ENCODE measurements around the gene PTPRJ.
A peak's percentile ranks its signal among the peaks of the same experiment; 100 is the strongest.

The PTPRJ gene

GRCh38 chr11:48094643-48095339, 114.4 kb downstream of the PTPRJ start:
- no peak for DNase-seq (ENCODE audit: low spot score)

- no peak for DNase-seq (ENCODE audit: low spot score)
These were observed 115.6 kb downstream of the PTPRJ start for GRCh38 chr11:48095779-48096470.

DNA sequence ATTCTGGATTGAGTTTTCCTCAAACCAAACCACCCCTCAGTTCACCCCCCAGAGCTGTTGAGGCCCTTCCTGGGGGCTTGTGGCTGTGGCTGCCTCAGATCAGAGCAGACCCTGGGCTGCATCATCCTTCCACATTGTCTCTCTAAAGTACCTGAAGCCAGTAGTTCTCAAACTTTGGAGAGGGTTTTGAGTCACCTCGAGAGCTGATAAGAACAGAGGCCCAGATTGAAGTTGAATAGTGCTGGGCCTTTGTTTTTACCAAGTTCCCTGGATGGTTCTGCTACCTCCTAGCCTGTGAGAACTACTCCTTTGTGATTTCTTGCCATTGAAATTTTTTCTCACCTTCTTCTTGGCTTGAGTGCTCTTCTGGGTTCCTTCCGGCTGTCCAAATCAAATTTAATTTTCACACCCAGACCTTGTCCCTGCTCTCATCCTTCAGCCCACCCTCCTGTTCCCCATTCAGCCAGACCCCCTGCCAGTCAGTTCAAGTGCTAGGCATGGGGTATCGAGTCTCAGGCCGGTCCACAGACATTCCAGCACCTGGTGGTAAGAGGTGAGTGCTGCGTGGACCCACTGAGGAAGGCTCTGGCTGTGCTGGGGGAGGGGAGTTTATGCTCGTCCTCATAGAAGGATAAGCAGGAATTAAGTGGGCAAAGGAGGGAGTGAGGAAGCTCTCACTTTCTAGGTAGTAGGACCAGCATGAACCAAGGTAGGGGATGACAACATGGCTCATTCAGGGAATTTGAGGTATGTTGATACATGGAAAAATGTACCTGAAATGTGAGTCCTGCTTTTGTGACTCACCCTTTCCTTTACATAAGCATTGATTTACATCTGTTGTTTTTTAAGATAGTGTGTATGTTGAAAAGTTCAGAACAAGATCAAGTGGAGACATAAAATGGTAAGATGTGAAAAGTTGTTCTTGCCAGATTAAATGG, 116.5 kb downstream of the PTPRJ start:
- no peak for DNase-seq (ENCODE audit: low spot score)

- no peak for DNase-seq (ENCODE audit: low spot score)
These were observed 117.7 kb downstream of the PTPRJ start for GRCh38 chr11:48098024-48098423.

DNA sequence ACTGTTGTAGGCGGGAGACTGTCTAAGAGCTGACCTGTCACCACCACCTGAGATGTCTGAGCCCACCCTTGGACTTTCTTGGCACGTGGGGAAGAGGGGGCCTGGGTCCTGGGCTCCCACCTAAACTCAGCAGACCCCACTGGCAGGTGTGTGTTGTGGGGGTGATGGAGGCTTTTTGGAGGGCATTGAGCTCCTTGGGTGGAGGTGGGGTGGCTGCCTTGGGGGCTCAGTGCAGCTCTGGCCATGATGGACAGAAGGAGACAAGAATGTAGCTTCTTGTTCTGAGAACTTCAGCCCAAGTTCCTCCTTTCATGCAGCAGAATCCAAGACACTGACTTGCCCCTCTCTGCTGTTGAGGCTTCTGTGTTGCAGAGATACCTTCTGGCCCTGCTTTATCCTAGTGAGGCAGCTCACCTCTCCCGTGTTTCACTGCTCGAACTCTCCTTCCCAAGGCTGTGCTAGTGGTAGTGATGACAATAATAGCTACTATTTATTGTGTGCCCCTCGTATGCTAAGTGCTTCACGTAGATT, 119.6 kb downstream of the PTPRJ start:
- no peak for DNase-seq (ENCODE audit: low spot score)

- no peak for DNase-seq (ENCODE audit: low spot score)
These were observed 120.8 kb downstream of the PTPRJ start for GRCh38 chr11:48101044-48101733.

DNA sequence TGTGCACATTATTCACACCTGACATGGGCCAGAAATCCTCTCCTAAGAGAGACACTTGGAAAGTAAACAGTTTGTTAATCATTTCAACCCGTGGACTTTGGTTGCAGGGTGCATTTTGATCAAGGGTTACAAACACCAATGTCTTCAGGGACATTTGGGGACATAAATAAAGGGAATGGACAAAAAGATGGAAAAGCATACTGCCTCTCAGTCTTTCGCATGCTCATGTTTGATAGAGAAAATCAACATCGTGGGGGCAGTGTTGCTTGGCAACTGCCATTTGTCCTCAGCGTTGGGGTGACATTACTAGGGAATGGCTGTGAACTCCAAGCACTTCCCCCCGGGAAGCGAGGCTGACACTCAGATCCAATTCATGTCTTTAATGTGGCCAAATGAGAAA, 121.6 kb downstream of the PTPRJ start:
- DNase-seq (ENCODE audit: low spot score), result no peak

DNA sequence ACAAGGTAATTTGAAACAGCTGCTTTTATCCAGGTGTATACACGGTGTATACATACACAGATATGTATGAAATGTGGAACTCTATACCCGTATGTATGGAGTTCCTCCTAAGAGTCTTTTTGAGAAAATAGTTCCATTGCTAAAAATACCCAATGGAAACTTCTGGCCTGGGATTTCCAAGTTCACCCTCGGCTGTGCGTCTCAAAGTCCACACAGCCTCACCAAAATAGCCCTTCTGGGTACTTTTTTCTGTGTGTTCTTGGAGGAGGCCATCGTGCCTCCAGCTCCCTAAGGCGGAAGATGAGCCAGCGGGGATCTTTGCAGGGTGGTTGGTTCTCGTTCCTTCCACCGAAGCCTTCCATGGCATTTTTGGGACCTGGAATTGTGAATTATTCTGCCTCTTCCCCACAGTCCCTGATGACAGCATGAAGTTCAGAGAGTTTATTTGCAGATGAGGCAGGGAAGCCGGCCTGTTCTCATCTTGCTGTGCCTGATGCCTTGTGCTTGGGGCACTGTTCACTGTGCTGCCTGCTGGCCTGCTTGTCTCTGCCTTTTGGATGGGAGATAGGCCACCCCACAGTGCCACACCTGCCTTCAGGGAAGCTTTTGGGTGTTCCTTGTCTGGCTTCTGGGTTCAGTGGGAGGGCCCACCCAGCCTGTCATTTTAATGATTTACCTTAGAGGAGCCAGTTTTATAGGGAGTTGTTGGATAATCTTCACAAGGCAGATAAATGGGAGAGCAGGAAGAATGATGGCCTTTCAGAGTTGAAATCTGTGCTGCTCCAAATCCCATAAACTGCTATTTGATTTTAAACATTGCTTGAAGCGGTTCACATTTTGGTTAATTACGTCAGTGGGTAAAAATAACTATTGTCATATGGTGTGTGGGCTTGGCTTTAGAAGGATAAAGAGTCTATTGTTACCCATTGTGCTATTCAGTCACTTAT, 123.5 kb downstream of the PTPRJ start:
- DNase-seq (ENCODE audit: low spot score), result peak; percentile 24

- peak; percentile 14 for DNase-seq (ENCODE audit: low spot score)
These were observed 124.2 kb downstream of the PTPRJ start for GRCh38 chr11:48104568-48104924.

GRCh38 chr11:48105096-48105990, 125.0 kb downstream of the PTPRJ start:
- DNase-seq (ENCODE audit: low spot score), result no peak

DNA sequence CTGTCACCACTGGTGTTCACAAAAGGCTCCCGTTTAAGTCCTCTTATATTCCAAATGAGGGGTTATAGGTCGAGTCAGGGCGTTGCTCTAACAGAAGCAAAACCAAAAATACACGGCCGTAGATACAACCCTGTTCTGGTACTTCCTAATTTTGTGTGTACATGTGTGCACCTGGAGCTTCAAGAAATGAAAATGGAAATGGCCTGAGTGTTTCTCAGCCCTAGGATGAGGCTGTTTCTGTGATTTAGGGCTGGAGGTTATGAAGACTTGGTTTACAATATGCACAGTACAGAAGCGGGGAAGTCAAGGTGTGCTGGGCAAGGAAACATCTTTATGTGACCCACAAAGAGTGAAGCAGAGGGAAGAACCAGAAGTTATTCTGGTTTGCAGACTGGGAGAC, 125.8 kb downstream of the PTPRJ start:
- no peak for DNase-seq (ENCODE audit: low spot score)

- DNase-seq (ENCODE audit: low spot score), result no peak
These were observed 126.9 kb downstream of the PTPRJ start for GRCh38 chr11:48107188-48107704.

- DNase-seq (ENCODE audit: low spot score), result no peak
These were observed 128.1 kb downstream of the PTPRJ start for GRCh38 chr11:48108231-48109045.

DNA sequence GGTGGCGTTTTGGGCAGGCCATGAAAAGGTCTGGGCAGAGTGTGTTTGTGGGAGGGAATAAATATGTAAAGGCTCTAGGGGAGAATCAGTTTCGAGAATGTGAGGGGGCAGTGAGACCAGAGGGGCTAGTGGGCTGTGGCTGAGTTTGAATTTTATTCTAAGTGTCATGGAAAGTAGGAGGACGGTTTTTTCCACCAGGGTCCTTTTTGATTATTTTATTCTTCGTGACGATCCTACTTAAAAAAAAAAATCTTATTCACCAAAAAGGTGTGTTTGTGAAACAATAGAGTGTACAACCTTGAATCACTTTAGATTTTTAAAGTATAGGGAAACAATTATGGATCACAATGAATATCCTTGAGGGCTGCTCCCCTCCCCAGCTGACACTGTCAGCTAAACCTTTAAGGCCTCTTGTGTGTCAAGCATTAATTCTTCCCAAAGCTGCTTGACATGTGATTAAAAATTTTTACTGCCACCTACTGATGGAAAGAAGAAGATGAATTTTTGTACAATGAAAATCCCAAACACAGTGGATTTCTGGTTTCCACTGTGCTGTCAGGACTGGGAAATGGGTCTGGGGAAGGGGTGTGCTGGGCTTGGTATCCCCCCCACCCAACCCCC, 128.8 kb downstream of the PTPRJ start:
- peak; percentile 53 for DNase-seq (ENCODE audit: low spot score)

GRCh38 chr11:48110509-48110766, 130.1 kb downstream of the PTPRJ start:
- no peak for DNase-seq (ENCODE audit: low spot score)

- no peak for DNase-seq (ENCODE audit: low spot score)
These were observed 131.5 kb downstream of the PTPRJ start for GRCh38 chr11:48111891-48112290.

DNA sequence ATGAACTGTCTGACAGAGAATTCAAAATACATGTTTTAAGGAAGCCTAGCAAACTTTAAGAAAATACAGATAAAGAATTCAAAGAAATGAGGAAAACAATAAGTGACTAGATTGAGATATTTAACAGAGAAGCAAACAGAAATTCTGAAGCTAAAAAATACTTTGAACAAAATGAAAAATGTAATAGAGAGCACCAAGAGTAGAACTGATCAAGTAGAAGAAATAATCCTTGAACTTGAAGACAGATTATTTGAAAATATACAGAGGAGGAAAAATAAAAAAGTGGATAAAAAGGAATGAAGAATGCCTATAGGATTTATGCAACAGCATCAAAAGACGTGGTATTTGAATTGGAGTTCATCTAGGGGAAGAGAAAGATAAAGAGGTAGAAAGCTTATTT, 134.4 kb downstream of the PTPRJ start:
- no peak for DNase-seq (ENCODE audit: low spot score)

DNA sequence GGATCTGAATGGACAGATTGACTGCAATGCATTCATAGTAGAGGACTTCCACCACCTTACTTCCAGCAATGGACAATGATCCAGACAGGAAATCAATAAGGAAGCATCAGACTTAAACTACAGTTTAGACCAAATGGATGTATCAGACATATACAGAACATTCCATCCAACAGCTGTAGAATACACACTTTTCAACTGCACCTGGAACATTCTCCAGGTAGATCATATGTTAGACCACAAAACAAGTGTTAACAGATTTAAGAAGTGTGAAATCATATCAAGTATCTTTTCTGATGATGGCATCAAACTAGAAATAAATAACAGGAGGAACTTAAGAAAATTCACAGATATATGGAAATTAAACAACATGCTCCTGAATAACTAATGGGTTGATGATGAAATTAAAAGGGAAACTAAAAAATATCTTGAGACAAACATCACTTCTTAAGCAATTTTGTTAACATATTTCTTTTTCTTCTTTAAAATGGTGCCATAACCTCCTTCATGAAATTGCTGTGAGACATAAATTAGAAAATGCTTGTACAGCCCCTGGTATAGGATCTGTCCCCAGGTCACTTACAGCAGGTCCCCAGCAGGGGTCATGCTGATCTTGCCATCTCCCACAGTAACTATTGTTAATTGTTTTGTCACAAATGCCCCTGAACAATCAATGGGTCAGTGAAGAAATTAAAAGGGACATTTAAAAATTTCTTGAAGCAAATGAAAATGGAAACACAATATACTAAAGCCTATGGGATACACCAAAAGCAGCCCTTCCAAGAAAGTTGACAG, 136.3 kb downstream of the PTPRJ start:
- no peak for DNase-seq (ENCODE audit: low spot score)
